GM19395 (cell line): ENCODE measurements around the gene SOX10.
"Not testable (repeated sequence)": the region's sequence is repeated elsewhere in the genome, so short reads cannot be mapped to it uniquely, and the experiment has no call there.

ENCODE experiments used
- ATAC-seq: cut with Tn5 transposase; IDR thresholded peaks from one replicate; pipeline ENCODE4 v1.9.1; 2021; ENCODE audit warnings: mild to moderate bottlenecking, moderate library complexity; ENCODE audit not compliant: unreplicated experiment

Gene SOX10

DNA sequence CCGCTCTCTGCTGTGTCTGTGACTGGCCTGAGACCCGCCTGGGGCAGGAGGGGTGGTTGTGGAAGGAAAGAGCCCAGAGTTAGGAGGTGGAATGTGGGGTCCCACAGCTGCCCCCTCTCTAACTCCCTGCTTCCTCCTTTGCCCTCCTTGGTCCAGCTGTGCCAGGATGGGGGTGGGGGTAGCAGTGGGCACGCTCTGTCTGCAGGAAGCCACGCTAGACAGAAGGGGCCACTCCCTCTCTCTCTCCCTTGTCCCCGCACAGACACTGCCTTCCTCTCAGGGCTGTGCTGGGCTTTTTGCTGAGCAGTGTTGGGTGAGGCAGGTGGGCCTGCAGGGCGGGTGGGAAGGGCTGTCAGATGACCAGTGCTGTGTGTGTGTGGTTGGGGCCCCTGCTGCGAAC is 2.0 kb upstream of the SOX10 start:
- no peak for ATAC-seq

DNA sequence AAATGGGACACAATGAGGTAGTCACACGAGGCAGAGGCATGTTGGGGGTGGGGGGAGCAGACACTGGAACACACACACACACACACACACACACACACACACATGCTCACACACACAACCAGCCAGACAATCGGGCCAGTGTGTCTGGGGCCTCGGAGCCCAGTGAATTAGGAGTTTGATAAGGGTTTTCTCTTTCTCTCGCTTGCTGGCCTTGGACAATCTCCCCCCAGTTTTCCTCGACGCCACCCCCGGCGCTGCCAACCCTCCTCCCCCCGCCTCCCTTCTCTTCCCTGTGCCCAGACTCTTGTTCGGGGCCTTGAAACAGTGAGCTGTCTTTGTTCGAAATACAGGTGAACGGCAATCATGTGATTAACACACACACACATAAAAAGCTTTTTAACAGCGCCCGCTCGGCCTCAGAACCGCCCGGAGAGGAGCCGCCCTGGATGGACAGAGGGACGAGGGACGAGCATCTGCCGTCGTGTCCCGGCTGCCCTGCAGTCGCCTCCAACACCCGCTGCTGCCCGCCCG is 1.5 kb upstream of the SOX10 start:
- ATAC-seq = no peak

DNA sequence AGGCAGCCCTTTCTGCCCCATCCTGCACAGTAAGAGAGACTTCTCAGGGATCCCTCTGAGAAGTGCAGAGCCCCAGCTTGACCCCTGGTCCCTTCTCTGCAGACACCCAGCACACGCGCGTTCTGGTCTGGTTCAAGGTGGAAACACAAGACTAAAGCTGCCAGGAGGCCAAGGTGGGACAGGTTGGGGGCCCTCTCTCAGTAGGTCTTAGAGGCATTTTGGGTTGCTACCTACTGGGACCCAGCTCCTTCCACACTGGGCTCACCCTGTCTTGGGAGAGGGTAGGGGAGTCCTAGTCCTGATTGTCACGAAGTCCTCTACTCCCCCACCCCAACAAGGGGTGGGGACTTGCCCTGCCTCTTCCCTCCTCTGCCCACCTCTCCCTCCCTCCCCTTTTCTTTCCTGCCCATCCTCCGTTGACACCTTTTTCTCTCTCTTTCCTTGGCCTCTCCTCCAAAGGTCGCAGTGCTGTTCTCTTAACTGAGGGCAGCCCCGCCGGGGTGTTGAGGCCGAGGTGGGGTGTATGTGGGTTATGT is 763 bp upstream of the SOX10 start:
- no peak for ATAC-seq

DNA sequence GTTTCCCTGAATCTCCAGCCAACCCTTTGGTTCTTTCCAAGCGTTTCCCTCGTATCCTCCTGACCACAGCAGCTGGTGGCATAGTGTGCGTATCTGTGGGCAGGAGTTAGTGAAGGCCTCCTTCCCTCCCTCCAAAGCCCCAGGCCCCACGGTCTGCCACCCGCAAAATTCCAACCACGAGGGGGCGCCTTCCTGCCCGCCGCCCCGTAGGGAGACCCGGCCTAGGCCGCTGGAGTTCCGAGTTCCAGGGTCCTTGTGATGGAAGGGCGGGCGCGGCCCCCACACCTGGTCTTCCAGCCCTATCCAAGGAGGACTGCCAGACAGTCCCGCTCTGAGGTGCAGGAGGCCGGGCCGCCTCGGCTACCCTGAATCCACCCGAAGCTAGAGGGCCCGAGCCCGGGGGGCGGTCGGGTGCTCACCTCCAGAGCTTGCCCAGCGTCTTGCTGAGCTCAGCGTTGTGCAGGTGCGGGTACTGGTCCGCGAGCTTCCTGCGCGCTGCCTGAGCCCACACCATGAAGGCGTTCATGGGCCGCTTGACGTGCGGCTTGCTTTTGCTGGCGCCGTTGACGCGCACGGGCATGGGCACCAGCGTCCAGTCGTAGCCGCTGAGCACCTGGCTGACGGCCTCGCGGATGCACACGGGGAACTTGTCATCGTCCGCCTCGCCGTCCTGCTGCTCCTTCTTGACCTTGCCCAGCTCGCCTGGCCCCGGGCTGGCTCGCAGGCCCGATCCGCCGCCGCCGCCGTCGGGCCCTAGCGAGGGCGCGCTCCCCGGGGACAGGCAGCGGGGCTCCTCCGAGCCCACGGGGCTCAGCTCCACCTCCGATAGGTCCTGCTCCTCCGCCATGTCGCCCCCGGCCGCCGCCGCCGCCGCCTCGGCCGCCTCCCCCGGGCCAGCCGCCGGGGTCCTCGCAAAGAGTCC is 1.2 kb downstream of the SOX10 start:
- ATAC-seq = no peak

DNA sequence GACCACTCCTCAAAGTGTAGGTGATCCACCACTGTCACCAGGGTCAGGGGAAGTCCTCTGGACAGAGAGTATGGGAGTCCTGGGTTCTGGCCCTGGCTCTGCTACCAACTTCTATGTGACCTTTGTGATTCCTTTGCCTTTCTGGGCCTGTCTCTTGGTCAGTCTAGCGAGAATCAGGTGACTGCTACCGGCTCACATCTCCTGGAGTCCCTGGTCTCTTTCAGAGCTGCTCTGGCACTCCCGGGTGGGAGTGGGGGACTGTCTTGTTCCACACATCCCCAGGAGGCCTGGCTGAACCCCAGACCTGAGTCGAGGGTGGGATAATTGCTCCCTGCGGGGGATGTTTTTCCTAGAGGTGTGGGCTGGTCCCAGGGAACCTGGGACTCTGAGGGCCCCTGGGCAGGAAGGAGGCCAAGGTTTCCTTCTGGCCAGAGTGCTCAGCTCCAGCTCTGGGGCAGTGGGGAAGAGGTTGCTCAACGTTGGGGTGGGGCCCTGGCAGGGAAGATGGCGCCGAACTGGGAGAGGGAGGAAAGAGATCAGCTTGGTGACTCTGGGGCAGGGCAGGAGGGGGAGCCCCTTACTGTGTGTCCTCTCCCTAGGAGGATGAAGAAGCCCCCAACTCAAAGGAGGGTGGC is 2.1 kb downstream of the SOX10 start:
- ATAC-seq = no peak

DNA sequence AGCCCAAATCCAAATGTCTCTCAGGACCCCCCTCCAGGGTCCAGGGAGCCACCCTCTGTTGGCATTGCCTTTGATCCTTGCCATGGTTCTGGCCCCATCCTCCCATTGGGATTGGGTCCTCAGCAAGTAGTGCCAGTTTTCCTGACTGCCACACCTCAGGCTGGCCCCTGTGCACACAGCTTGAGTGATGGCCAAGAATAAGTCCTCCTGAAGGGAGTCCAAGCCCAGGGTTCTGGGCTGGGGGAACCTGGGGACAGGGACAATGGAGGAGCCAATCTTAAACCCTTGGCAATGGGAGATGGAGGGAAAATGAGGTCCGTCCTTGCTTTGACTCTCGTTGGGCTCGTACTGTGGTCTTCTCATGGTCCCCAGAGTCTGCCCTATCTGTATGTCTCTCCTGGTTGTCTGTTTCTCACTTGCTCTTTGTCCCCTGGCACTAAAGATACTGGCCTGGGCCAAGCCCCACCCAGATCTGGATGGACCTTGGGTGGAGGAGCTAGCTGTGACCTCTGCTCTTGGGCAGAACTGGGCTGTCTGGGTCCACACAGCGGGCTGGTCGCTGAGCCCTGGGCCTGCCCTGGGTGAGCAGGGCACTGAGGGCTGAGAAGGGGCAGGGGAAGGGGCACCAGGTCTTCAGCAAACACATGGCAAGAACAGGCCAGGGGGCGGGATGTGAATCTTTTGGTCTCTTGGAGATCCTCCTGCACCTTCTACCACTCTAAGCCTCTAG is 2.9 kb downstream of the SOX10 start:
- no peak for ATAC-seq

DNA sequence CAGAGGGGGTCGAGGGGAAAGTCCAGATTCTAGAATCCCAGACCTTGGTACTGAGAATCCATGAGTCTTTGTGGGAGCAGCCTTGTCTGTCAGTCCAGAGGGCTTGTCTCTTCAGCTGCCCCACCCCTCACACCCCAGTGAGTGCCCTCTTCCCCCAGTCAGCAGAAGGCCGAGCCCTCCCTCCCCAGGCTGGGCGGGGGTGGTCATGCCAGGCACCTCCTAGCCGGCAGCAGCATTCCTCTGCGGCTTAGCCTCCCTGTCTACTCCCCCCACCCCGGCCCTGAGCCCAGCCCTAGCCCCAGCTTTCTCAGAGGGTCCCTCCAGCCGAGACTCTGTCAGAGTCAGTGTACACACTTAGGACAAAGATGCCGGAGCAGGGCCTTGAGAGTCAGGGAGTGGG is 4.6 kb downstream of the SOX10 start:
- ATAC-seq = no peak

DNA sequence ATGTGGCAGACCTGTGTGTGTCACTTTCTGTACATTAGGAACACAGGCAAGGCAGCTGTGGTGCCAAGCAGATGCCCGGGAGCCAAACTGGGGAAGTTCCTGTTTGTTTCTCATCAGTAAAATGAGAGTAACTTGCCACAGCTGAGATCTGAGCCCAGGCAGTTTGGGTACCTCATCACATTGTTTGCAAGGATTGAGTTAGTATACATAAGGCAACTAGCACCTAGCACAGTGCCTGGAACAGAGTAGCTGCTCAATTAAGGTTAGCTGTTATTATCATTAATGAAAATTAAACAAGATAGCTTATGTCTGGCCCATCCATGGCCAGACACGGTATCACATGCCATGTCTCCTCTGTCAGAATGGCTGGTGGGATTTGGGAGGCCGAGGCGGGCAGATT is 7.8 kb downstream of the SOX10 start:
- no peak for ATAC-seq

DNA sequence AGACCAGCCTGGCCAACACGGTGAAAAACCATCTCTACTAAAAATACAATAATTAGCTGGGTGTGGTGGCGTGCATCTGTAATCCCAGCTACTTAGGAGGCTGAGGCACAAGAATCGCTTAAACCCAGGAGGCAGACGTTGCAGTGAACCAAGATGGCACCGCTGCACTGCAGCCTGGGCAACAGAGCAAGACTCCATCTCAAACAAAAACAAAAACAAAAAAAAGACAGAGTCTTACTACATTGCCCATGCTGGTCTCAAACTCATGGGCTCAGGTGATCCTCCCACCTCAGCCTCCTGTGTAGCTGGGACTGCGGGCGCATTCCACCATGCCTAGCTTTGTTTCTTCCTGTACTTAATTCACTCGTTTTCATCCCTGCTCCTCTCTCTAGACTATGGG is 8.3 kb downstream of the SOX10 start:
- not testable (repeated sequence) for ATAC-seq

DNA sequence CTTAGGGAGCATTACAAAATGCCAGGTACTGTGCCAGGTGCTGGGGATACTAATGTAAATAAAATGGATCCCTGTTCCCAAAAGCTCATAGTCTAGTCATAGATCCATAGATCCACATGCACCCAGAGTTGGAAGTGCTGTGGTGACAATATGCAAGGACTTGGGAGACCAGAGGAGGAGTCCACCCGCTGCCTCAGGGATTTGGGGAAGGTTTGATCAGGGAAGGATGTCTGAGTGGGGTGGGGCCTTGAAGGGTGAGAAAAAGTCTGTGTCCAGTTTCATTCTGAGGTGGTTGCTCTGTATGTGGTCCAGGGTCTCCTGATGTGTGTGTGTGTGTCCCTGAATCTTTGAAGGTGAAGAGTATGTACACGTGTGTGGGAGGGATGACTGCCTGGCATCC is 9.2 kb downstream of the SOX10 start:
- no peak for ATAC-seq

DNA sequence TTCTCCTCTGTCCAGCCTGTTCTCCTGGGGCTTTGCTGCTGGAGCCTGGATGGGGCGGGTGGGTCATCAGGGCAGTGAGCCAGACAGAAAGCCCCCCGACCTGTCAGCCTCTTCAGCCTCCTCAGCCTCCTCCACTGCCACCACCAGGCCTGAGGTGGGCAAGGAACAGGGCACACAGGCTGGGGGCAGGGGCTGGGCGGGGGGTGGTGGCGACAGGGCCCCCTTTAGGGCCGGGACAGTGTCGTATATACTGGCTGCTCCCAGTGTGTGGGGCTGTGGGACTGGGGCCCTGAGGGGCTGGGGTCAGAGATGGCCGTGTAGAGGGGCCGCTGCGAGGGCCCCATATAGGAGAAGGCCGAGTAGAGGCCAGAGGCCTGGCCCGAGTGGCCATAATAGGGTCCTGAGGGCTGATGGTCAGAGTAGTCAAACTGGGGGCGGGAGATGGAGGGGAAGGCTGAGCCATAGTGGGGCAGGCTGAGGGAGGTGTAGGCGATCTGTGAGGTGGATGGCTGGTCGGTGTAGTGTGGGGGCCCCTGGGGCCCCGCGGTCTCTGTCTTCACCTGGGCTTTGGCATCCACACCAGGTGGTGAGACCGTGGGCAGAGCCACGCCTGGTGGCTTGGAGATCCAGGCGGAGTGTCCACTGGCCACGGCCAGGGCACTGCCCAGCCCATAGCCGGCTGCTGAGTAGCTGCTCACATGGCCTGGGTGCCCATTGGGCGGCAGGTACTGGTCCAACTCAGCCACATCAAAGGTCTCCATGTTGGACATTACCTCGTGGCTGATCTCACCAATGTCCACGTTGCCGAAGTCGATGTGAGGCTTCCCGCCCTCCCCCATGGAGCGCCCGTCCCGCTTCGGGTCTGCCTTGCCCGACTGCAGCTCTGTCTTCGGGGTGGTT is 10.8 kb downstream of the SOX10 start:
- no peak for ATAC-seq

DNA sequence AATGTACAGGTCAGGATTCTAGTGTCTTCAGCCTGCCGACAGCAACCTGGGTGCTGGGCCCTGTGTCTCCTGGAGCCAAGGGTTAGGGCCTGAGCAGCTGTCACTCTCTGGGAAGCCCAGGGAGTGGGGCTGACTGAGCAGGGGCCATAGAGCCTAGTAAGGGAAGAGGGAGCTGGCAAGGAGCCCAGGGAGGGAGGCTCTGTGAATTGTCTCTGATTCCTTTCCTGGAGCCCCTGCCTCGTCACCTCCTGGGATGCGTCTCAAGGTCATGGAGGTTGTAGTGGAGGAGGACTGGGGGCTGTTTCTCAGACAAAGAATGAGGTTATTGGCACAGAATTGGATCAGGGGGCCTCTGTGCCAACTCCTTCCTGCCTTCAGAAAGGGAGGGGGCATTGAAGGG is 11.8 kb downstream of the SOX10 start:
- no peak for ATAC-seq

DNA sequence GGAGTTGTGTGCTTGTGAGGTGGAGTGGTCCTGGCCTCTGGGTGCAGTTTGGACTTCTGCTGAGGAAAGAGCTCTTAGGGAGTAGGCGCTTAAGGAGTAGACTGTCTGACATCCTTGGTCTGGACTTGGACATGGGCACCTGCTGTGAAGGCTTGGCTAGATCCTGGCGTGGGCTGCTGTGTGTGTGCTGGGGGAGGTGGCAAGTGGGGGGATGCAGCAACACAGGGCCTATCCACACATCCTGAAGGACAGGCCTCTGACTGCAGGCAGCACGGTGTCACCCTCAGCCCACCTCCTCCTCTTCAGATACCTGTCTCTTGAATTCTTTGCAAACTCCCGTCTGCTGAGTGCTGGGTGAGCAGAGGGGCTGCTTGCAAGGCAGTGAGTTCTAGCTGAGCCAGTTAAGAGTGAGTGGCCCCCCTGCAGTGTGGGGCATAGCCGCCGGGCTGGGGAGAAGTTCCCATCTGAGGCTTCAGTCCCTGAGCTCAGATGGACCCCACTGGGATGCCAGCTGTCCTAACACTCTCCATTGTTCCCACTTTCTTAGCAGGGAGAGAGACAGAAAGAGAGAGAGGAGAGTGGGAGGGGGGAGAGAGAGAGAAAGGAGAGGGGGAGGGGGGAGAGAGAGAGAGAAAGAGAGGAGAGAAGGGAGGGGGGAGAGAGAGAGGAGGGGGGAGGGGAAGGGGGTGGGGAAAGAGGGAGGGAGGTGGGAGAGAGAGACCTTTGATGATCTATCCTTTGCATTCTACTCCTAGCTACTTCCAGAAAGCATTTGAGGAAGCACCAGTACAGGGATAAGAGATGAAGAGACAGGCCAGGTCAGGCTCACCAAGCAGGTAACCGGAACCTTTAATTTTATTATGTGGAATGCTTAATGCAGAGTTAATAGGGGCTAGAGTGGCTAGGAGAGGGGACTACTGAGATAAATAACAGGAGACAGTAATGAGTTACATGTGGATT is 12.6 kb downstream of the SOX10 start:
- no peak for ATAC-seq

DNA sequence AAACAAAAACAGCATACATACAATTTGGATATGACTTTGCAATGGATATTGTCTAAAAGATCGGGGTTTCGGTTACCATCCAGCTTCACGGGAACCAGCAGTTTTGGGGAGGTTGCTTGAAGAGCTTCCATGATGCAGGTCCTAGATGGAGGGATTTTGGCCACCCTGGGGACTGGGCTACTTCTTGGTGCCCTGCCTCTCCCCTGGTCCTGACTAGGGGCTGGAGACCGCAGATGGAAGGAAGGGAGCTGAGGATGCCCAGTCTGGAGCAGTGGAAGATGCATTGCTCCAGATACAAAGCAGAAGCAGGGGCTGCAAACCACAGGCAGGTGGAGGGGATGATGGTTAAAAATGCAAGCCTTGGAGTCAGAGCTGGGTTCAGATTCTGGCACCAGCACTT is 13.5 kb downstream of the SOX10 start:
- ATAC-seq = no peak

DNA sequence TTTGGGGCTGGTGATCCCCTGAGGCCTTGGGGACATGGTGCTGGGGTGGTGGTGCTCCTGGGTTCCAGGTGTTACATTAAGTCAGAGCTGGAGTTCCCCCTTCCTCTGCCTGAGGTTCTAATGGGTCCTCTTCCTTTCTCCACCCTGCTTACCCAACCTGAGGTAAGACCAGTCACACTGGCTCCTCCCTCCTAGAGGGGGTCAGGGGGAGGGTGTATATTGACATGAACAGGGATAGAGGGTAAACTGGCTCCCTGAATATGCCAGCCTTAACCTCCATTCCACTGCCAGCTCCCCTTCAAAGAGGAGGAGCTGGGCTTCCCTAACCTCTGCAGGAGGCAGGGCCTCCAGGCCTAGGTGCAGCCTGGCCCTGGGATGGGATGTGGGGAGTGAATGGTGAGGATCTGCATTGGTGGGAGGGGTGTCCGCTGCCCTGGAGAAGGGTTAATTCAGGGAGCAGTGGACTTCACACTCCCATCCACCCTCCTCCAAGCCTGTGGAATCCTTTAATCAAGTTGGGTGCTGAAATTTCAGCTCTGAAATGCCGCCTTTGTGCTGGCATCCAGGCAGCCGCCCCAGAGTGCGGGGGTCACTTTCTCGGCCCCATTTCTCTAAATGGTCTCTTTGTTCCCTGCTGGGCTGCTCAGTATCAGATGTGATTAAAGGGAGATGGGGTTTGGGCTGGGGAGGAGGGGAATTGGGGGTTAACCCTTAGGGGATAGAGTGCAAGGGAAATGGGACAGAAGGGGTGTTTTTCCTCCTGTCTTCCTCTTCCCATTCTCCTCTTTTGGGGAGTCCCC is 15.7 kb downstream of the SOX10 start:
- no peak for ATAC-seq

DNA sequence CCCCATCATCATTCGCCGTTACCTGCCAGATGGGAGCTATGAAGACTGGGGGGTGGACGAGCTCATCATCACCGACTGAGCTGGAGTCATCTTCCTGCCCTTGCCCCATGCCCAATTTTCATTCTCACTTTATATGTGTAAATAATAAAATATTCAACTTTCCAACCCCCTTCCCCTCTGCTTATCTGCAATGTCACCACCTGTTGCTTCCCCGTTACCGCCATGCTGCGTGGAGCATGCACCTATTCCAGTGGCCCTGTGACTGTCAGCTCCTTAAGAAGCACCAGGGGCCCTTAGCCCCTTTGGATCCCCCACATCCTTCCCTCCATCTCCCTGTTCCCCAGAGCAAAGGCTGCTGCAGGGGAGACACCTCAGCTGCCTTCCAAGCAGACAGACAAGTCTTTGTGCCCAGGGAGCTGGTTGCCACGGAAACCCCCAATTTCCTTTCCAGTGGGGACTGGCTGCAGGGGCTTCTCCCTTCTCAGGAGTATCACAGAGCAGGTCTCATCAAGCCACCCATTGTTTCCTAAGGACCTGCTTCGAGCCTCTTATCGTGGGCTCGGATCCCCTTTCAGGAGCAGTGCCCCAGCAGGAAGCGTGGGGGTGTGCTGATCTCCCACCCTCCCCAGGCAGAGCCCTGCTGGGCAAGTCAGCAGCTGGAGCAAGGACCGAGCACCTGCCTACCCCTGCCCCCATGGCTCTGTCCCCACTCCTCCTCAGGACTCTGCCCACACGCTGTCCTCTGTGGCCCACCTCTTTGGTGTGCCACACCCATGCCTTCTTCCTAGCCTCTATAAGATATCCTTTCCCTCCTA is 16.5 kb downstream of the SOX10 start:
- no peak for ATAC-seq

DNA sequence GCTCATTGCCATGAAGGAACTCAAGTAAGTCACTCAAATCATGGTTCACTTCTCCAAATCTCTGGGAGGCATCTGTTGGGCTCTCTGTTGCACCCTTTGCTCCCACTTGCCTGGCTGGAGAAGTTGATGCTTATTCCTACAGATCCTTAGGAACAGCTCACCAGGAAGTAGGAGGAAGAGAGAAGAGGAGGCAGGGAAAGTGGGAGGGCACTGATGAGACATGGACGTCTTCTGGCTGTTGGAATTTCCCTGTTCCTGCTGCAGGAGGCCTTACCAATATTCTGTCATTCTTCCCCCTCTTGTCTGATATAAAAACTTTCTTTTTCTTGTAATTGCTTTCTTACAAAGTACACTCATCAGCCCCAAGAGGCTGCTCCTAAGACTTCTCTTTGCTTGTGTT is 17.2 kb downstream of the SOX10 start:
- ATAC-seq = no peak
